CD8-positive, alpha-beta memory T cell (primary cell): ENCODE data around the gene ATP9B. TPM values are rescaled to one million over a fixed set of nuclear protein-coding genes. Genes with fewer than 3 reads are reported as not detected.

ENCODE experiments used
- CTCF ChIA-PET: fragments of 350-600 bp; sonication (Branson Sonifier 250); formaldehyde crosslinking; loops from one replicate; lab custom pipeline; 2021; ENCODE audit warnings: antibody characterized with exemption; lab: Charles Lee
- POLR2A ChIA-PET: fragments of 350-600 bp; sonication (Branson Sonifier 250); formaldehyde crosslinking; loops from one replicate; lab custom pipeline; 2021; ENCODE audit warnings: antibody characterized with exemption; lab: Charles Lee
- DNase-seq, 5 donors: peaks; one replicate each; pipeline versions ENCODE4 v3.0.0 to v3.0.0-alpha.2; 2020 to 2022; ENCODE audit warnings: mixed read lengths in 1 of 5
- H3K27ac ChIP-seq: one replicate; pipeline ENCODE4 v1.7.0; 2013; ENCODE audit warnings: low read depth, mild to moderate bottlenecking, low read length, moderate library complexity
- H3K27me3 ChIP-seq: 2 replicates; pipeline ENCODE4 v1.7.0; 2013; ENCODE audit warnings: low read length, mild to moderate bottlenecking; ENCODE audit not compliant: insufficient read depth, poor library complexity, severe bottlenecking
- H3K36me3 ChIP-seq: 2 replicates; pipeline ENCODE4 v1.7.0; 2013; ENCODE audit warnings: mild to moderate bottlenecking, low read length, moderate library complexity; ENCODE audit not compliant: insufficient read depth
- H3K4me1 ChIP-seq: 2 replicates; pipeline ENCODE4 v1.7.0; 2013; ENCODE audit warnings: mild to moderate bottlenecking, low read length, moderate library complexity; ENCODE audit not compliant: insufficient read depth
- H3K4me3 ChIP-seq: 2 replicates; pipeline ENCODE4 v1.7.0; 2013; ENCODE audit warnings: mild to moderate bottlenecking, low read length
- H3K9me3 ChIP-seq: 2 replicates; pipeline ENCODE4 v1.7.0; 2013; ENCODE audit warnings: mild to moderate bottlenecking, low read length
- H3K27ac Mint-ChIP-seq, 8 donors: one replicate each; pipeline ENCODE4 v1.8.0; 2020 to 2021; ENCODE audit warnings: mixed read lengths in 8 of 8, mild to moderate bottlenecking in 6 of 8, inconsistent platforms in 3 of 8, moderate library complexity in 3 of 8
- H3K27me3 Mint-ChIP-seq, 2 donors: one replicate each; pipeline ENCODE4 v1.8.0; 2020 to 2021; ENCODE audit warnings: mixed read lengths in 2 of 2, mild to moderate bottlenecking in 1 of 2, moderate library complexity in 1 of 2
- H3K36me3 Mint-ChIP-seq, 3 donors: one replicate each; pipeline ENCODE4 v1.8.0; 2020 to 2021; ENCODE audit warnings: mixed read lengths in 3 of 3, inconsistent platforms in 1 of 3, mild to moderate bottlenecking in 1 of 3
- H3K4me1 Mint-ChIP-seq, 3 donors: one replicate each; pipeline ENCODE4 v1.8.0; 2020 to 2021; ENCODE audit warnings: mixed read lengths in 3 of 3, inconsistent platforms in 1 of 3, mild to moderate bottlenecking in 1 of 3
- H3K4me3 Mint-ChIP-seq, 7 donors: one replicate each; pipeline ENCODE4 v1.8.0; 2020 to 2021; ENCODE audit warnings: mixed read lengths in 7 of 7, mild to moderate bottlenecking in 6 of 7, moderate library complexity in 4 of 7, inconsistent platforms in 2 of 7
- H3K9me3 Mint-ChIP-seq, 5 donors: one replicate each; pipeline ENCODE4 v1.8.0; 2020 to 2022; ENCODE audit warnings: mixed read lengths in 5 of 5, mild to moderate bottlenecking in 3 of 5, moderate library complexity in 2 of 5, inconsistent platforms in 1 of 5
- polyA plus RNA-seq: library from polyadenylated mRNA; unstranded; fragments of 300-500 nt; fragmentation: Illumina TruSeq; gene quantifications from one replicate; pipeline ENCODE4 v1.2.3, GENCODE V29; 2021
- total RNA-seq, 2 experiments: library from RNA; stranded (reverse); gene quantifications; one replicate each; pipeline ENCODE4 v1.2.3, GENCODE V29; 2021

Gene ATP9B
- total and polyA plus RNA-seq, 3 experiments from 2014 or later, result 22.0 to 23.4 (median 22.4) TPM

DNA sequence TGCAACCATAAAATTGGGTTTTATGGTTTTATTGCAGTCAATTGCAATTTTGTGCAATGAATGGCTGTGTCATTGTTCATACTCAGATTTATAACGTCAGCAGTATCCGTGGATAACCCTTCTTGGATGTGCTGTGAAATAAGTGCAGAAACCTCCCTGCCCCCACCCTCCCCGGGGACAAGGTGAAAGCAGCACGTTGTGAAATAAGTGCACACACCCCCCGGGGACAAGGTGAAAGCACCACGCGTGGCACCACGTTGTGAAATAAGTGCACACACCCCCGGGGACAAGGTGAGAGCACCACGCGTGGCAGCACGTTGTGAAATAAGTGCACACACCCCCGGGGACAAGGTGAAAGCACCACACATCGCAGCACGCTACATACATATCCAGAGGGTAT is 232.9 kb downstream of the ATP9B start:
- ChIA-PET POLR2A (no interaction called here), CTCF (no interaction called here)
- no peaks in the 10 kb centered on the region for H3K27me3 Mint-ChIP-seq
- no peak for DNase-seq
- Histone ChIP-seq H3K27ac (no peak overlapping the region), H3K36me3 (no peaks in the 10 kb centered on the region), H3K27me3 (no peaks in the 10 kb centered on the region), H3K4me3 (no peak overlapping the region), H3K4me1 (no peaks in the 10 kb centered on the region), H3K9me3 (no peaks in the 10 kb centered on the region)
- peaks cover 4 to 74% (median 17%) of the 10 kb centered on the region in 3 donors for H3K36me3 Mint-ChIP-seq
- H3K9me3 Mint-ChIP-seq, result no peaks in the 10 kb centered on the region
- H3K4me1 Mint-ChIP-seq, result no peaks in the 10 kb centered on the region
- no peak overlapping the region for H3K4me3 Mint-ChIP-seq
- H3K27ac Mint-ChIP-seq, result no peak overlapping the region

- H3K4me3 ChIP-seq, result no peak overlapping the region
- POLR2A ChIA-PET, result no interaction called here
- Mint-ChIP-seq H3K27ac (no peak overlapping the region), H3K9me3 (no peaks in the 10 kb centered on the region), H3K27me3 (no peaks in the 10 kb centered on the region), H3K36me3 (peaks cover 7 to 68% (median 23%) of the 10 kb centered on the region in 3 donors), H3K4me3 (no peak overlapping the region), H3K4me1 (peaks cover 0 to 4% (median 0%) of the 10 kb centered on the region in 3 donors)
- H3K4me1 ChIP-seq, result no peaks in the 10 kb centered on the region
- no peak for DNase-seq
- no peaks in the 10 kb centered on the region for H3K27me3 ChIP-seq
- no peaks in the 10 kb centered on the region for H3K9me3 ChIP-seq
- no peak overlapping the region for H3K27ac ChIP-seq
- CTCF ChIA-PET, result no interaction called here
- peaks cover 8% of the 10 kb centered on the region for H3K36me3 ChIP-seq
Observed at GRCh38 chr18:79305911-79306310, 236.7 kb downstream of the ATP9B start.

DNA sequence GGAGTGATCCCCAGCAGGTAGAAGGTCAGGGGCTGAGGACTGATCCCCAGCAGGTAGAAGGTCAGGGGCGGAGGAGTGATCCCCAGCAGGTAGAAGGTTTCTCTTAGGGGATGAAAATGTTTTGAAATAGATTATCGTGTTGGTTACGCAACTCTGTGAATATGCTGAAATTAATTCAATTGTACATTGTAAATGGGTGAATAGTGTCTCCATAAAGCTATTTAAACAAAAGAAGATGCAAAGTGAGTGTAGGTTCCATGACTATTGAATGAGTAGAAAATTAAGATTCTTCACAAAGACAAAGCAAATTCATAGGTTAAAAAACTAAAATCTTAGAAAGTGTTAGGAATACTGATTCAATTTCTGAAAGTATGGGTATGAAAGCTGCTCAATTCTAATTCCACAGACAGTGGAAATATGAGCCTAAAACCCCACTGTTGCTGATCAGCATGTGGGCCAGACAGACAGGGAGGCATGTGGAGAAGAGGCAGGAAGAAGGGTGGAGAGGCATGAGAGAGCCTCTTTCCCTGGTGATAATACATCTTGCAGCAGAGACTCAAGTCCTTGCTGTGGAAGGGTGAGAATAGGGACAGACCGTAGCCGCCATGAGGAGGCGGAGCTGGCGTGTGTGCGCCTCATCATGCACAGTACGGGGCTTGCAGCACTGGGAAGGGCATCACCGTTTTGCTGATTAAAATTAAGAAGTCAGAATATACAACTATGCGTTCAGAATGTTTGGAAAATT is 240.6 kb downstream of the ATP9B start:
- H3K27me3 ChIP-seq, result no peaks in the 10 kb centered on the region
- H3K4me3 Mint-ChIP-seq, result no peak overlapping the region
- no peak overlapping the region for H3K4me3 ChIP-seq
- ChIA-PET CTCF (no interaction called here), POLR2A (no interaction called here)
- H3K4me1 Mint-ChIP-seq, result peaks cover 0 to 4% (median 0%) of the 10 kb centered on the region in 3 donors
- no peaks in the 10 kb centered on the region for H3K4me1 ChIP-seq
- H3K27me3 Mint-ChIP-seq, result no peaks in the 10 kb centered on the region
- no peaks in the 10 kb centered on the region for H3K9me3 ChIP-seq
- H3K36me3 ChIP-seq, result peaks cover 15% of the 10 kb centered on the region
- H3K36me3 Mint-ChIP-seq, result peaks cover 20 to 73% (median 30%) of the 10 kb centered on the region in 3 donors
- H3K27ac Mint-ChIP-seq, result peak overlapping the region in 4 of 8 donors; percentile 26 to 78 (median 57)
- no peak overlapping the region for H3K27ac ChIP-seq
- no peak for DNase-seq
- H3K9me3 Mint-ChIP-seq, result no peaks in the 10 kb centered on the region

DNA sequence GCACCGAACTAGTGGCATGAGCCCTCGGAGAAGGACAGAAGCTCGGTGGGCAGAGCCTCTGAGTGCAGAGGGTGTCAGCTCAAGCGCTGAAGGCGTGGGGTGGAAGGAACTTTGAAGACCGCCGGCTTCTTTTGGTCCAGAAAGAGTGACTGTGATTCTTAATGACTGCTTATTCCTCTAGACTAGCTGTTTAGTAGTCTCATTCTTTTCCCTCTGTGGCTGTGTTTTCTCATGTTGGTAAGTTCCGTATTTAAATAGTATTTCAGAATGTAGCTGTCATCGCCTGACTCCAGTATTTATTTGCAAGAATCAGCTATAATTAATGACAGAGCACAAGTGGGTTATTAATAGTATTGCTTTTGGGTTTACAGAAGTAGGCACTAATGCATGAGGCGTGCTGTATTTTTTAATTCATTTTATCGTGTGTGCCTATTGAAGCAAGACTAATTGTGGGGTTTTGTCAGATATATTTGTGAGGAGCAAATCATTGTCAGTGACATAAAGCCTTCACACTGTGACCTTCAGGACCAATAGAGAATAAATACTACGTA is 245.7 kb downstream of the ATP9B start:
- POLR2A ChIA-PET, result no interaction called here
- H3K4me3 Mint-ChIP-seq, result no peak overlapping the region
- CTCF ChIA-PET, result no interaction called here

DNA sequence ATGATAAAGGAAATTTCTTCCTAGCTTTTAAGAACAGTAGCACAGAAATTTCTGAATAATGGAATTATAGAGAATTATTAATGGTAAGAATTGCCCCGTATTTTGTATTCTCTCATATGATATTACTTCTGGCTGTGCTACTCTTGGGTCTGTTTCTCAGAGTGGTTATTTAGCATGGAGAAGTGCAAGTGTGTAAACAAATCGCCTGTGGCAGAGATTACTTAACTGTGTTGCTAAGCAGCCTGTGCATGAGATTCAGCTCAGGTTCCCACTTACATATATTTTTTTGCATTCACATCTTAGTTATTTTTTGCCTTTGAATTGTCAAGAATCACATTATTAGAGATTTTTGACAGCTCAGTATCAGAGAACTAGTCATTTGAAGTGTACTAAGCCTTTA is 246.4 kb downstream of the ATP9B start:
- Histone ChIP-seq H3K4me1 (peaks cover 16% of the 10 kb centered on the region), H3K36me3 (peaks cover 11% of the 10 kb centered on the region), H3K27me3 (no peaks in the 10 kb centered on the region), H3K27ac (no peak overlapping the region), H3K9me3 (no peaks in the 10 kb centered on the region), H3K4me3 (no peak overlapping the region)
- H3K4me1 Mint-ChIP-seq, result peaks cover 30 to 34% (median 31%) of the 10 kb centered on the region in 3 donors
- H3K36me3 Mint-ChIP-seq, result peaks cover 23 to 43% (median 31%) of the 10 kb centered on the region in 3 donors
- no peak overlapping the region for H3K4me3 Mint-ChIP-seq
- peak overlapping the region in 1 of 8 donors; percentile 23 for H3K27ac Mint-ChIP-seq
- peaks cover 0 to 11% (median 0%) of the 10 kb centered on the region in 5 donors for H3K9me3 Mint-ChIP-seq
- DNase-seq, result no peak
- CTCF ChIA-PET, result no interaction called here
- no peaks in the 10 kb centered on the region for H3K27me3 Mint-ChIP-seq
- POLR2A ChIA-PET, result no interaction called here

More for the DNA sequence above, 245.7 kb downstream of the ATP9B start:
- no peaks in the 10 kb centered on the region for H3K27me3 ChIP-seq
- no peaks in the 10 kb centered on the region for H3K9me3 ChIP-seq
- Mint-ChIP-seq H3K36me3 (peaks cover 27 to 49% (median 31%) of the 10 kb centered on the region in 3 donors), H3K27ac (no peak overlapping the region), H3K4me1 (peaks cover 30 to 34% (median 31%) of the 10 kb centered on the region in 3 donors), H3K27me3 (no peaks in the 10 kb centered on the region), H3K9me3 (peaks cover 0 to 11% (median 0%) of the 10 kb centered on the region in 5 donors)
- H3K4me3 ChIP-seq, result no peak overlapping the region
- no peak overlapping the region for H3K27ac ChIP-seq
- peaks cover 16% of the 10 kb centered on the region for H3K4me1 ChIP-seq
- peaks cover 11% of the 10 kb centered on the region for H3K36me3 ChIP-seq
- no peak for DNase-seq

- Mint-ChIP-seq H3K9me3 (peaks cover 0 to 11% (median 0%) of the 10 kb centered on the region in 5 donors), H3K27ac (peak overlapping the region in 7 of 8 donors; percentile 12 to 93 (median 77)), H3K4me3 (peak overlapping the region; percentile 55 to 80 (median 73)), H3K27me3 (no peaks in the 10 kb centered on the region), H3K36me3 (peaks cover 24 to 44% (median 28%) of the 10 kb centered on the region in 3 donors), H3K4me1 (peaks cover 30 to 34% (median 31%) of the 10 kb centered on the region in 3 donors)
- H3K4me3 ChIP-seq, result no peak overlapping the region
- DNase-seq, result no peak
- ChIA-PET CTCF (no interaction called here), POLR2A (no interaction called here)
- peaks cover 4% of the 10 kb centered on the region for H3K36me3 ChIP-seq
- H3K9me3 ChIP-seq, result no peaks in the 10 kb centered on the region
- H3K27me3 ChIP-seq, result no peaks in the 10 kb centered on the region
- H3K27ac ChIP-seq, result no peak overlapping the region
- H3K4me1 ChIP-seq, result peaks cover 16% of the 10 kb centered on the region
Observed at GRCh38 chr18:79317703-79318102, 248.5 kb downstream of the ATP9B start.

GRCh38 chr18:79318142-79318673 is 249.0 kb downstream of the ATP9B start:
- Histone ChIP-seq H3K27ac (no peak overlapping the region), H3K27me3 (no peaks in the 10 kb centered on the region), H3K4me3 (no peak overlapping the region), H3K4me1 (peaks cover 16% of the 10 kb centered on the region), H3K36me3 (peaks cover 4% of the 10 kb centered on the region), H3K9me3 (no peaks in the 10 kb centered on the region)
- H3K4me1 Mint-ChIP-seq, result peaks cover 30 to 34% (median 31%) of the 10 kb centered on the region in 3 donors
- H3K27me3 Mint-ChIP-seq, result no peaks in the 10 kb centered on the region
- ChIA-PET POLR2A (no interaction called here), CTCF (no interaction called here)
- H3K4me3 Mint-ChIP-seq, result peak overlapping the region; percentile 55 to 80 (median 73)
- peak in 1 of 5 donors; percentile 24 for DNase-seq
- peak overlapping the region; percentile 58 to 93 (median 80) for H3K27ac Mint-ChIP-seq
- H3K9me3 Mint-ChIP-seq, result peaks cover 0 to 11% (median 0%) of the 10 kb centered on the region in 5 donors
- peaks cover 24 to 41% (median 28%) of the 10 kb centered on the region in 3 donors for H3K36me3 Mint-ChIP-seq
